MM.1S (cell line): Measurements from ENCODE around the gene KCNH1.

Experiments used
- CTCF ChIP-seq: fragments of 300-600 bp; sonication (generic); IDR thresholded peaks from 2 replicates; pipeline ENCODE4 v1.5.1; 2016; ENCODE audit warnings: antibody characterized with exemption, low read length, mixed read lengths
- EZH2 ChIP-seq: fragments of 300-600 bp; sonication (generic); optimal IDR thresholded peaks from 2 replicates; pipeline ENCODE3; 2017; ENCODE audit warnings: low read depth, mild to moderate bottlenecking, antibody characterized with exemption, low read length, mixed read lengths

DNA sequence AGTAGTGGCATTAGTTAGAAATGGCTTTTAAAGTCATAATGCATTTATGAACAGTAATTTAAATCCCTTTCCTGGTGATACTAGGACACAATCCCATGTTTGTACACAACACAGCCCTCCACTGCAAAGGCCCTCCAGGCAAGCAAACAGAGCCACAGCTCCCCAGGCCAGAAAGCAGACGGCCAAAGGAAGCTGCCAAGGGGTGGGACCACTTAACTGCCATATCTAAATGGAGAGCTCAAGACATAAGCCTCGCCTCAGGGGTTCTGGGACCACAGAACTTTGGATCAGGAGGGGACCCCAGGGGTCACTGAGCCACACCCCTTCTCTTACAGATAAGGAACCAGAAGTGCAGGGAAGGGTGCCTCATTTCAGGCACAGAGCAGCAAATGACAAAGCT lies 189.7 kb downstream of the KCNH1 start:
- TF ChIP-seq EZH2 (no peak), CTCF (no peak)
